ENCODE measurements around the gene TARDBP. TPM values are rescaled to one million over a fixed set of nuclear protein-coding genes. Genes with fewer than 3 reads are reported as not detected.

Gene TARDBP
- total and polyA plus RNA-seq, 2 experiments from 2014 or later = 204 to 313 TPM

DNA sequence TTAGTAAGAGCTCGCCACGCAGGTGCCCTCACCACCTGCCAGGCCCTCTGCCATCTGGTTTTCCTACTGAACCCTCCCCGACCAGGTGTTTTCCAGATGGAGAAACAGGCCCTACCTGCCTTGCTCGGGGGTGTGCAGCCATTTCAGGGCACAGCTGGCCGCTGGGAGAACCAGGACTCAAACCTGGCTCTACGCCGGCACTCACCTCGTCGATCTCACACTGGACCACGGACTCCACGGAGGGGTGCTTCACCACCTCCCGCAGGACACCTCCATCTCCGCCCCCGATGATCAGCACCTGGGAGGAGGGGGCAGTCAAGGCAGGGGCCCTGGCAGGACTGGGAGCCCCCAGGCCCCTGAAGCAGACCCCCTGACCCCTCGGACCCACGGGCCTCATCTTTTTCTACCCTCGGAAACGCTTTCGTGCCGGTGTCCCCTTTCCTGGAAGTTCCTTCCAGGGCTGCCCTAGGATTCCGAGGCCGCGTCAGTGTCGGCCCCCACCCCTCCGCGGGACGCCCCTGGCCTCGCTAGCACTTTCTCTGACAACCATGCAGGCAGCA, 46.2 kb downstream of the TARDBP start:
- Histone ChIP-seq H4K20me1 (replicated peaks; ENCODE audit: insufficient read depth) (peaks cover 3% of the 10 kb centered on the region), H3K27ac (ENCODE audit: low read depth) (no peak overlapping the region)
- no peak for ATAC-seq

More for the DNA sequence above, 46.2 kb downstream of the TARDBP start:
- H3K9me2 ChIP-seq (ENCODE audit: insufficient read depth) = no peaks in the 10 kb centered on the region
- no peak for TF ChIP-seq JUNB (IDR thresholded peaks at IDR 0.05; ENCODE audit: unreplicated experiment)
- TF ChIP-seq EZH2 (IDR thresholded peaks at IDR 0.05; ENCODE audit: low read depth, unreplicated experiment) = no peak
- TF ChIP-seq POLR2AphosphoS5 (IDR thresholded peaks at IDR 0.05; ENCODE audit: low read depth) = no peak
- no peak for TF ChIP-seq NANOG (IDR thresholded peaks at IDR 0.05; ENCODE audit: borderline replicate concordance)
- TF ChIP-seq ZNF331 (CRISPR knock-in tag; IDR thresholded peaks at IDR 0.05; ENCODE audit: low read depth) = no peak
- no peak for TF ChIP-seq ZNF114 (CRISPR knock-in tag; IDR thresholded peaks at IDR 0.05)
- TF ChIP-seq, protein P1, sequence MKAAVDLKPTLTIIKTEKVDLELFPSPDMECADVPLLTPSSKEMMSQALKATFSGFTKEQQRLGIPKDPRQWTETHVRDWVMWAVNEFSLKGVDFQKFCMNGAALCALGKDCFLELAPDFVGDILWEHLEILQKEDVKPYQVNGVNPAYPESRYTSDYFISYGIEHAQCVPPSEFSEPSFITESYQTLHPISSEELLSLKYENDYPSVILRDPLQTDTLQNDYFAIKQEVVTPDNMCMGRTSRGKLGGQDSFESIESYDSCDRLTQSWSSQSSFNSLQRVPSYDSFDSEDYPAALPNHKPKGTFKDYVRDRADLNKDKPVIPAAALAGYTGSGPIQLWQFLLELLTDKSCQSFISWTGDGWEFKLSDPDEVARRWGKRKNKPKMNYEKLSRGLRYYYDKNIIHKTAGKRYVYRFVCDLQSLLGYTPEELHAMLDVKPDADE (IDR thresholded peaks at IDR 0.05) = no peak
- TF ChIP-seq CREB1 (CRISPR knock-in tag; IDR thresholded peaks at IDR 0.05; ENCODE audit: low read depth) = no peak
- TF ChIP-seq EZH2phosphoT487 (IDR thresholded peaks at IDR 0.05; ENCODE audit: unreplicated experiment) = no peak
- TF ChIP-seq, protein P2, sequence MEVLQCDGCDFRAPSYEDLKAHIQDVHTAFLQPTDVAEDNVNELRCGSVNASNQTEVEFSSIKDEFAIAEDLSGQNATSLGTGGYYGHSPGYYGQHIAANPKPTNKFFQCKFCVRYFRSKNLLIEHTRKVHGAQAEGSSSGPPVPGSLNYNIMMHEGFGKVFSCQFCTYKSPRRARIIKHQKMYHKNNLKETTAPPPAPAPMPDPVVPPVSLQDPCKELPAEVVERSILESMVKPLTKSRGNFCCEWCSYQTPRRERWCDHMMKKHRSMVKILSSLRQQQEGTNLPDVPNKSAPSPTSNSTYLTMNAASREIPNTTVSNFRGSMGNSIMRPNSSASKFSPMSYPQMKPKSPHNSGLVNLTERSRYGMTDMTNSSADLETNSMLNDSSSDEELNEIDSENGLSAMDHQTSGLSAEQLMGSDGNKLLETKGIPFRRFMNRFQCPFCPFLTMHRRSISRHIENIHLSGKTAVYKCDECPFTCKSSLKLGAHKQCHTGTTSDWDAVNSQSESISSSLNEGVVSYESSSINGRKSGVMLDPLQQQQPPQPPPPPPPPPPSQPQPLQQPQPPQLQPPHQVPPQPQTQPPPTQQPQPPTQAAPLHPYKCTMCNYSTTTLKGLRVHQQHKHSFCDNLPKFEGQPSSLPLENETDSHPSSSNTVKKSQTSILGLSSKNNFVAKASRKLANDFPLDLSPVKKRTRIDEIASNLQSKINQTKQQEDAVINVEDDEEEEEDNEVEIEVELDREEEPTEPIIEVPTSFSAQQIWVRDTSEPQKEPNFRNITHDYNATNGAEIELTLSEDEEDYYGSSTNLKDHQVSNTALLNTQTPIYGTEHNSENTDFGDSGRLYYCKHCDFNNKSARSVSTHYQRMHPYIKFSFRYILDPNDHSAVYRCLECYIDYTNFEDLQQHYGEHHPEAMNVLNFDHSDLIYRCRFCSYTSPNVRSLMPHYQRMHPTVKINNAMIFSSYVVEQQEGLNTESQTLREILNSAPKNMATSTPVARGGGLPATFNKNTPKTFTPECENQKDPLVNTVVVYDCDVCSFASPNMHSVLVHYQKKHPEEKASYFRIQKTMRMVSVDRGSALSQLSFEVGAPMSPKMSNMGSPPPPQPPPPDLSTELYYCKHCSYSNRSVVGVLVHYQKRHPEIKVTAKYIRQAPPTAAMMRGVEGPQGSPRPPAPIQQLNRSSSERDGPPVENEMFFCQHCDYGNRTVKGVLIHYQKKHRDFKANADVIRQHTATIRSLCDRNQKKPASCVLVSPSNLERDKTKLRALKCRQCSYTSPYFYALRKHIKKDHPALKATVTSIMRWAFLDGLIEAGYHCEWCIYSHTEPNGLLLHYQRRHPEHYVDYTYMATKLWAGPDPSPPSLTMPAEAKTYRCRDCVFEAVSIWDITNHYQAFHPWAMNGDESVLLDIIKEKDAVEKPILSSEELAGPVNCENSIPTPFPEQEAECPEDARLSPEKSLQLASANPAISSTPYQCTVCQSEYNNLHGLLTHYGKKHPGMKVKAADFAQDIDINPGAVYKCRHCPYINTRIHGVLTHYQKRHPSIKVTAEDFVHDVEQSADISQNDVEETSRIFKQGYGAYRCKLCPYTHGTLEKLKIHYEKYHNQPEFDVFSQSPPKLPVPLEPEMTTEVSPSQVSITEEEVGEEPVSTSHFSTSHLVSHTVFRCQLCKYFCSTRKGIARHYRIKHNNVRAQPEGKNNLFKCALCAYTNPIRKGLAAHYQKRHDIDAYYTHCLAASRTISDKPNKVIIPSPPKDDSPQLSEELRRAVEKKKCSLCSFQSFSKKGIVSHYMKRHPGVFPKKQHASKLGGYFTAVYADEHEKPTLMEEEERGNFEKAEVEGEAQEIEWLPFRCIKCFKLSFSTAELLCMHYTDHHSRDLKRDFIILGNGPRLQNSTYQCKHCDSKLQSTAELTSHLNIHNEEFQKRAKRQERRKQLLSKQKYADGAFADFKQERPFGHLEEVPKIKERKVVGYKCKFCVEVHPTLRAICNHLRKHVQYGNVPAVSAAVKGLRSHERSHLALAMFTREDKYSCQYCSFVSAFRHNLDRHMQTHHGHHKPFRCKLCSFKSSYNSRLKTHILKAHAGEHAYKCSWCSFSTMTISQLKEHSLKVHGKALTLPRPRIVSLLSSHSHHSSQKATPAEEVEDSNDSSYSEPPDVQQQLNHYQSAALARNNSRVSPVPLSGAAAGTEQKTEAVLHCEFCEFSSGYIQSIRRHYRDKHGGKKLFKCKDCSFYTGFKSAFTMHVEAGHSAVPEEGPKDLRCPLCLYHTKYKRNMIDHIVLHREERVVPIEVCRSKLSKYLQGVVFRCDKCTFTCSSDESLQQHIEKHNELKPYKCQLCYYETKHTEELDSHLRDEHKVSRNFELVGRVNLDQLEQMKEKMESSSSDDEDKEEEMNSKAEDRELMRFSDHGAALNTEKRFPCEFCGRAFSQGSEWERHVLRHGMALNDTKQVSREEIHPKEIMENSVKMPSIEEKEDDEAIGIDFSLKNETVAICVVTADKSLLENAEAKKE (CRISPR knock-in tag; IDR thresholded peaks at IDR 0.05) = no peak
- TF ChIP-seq, protein P3, sequence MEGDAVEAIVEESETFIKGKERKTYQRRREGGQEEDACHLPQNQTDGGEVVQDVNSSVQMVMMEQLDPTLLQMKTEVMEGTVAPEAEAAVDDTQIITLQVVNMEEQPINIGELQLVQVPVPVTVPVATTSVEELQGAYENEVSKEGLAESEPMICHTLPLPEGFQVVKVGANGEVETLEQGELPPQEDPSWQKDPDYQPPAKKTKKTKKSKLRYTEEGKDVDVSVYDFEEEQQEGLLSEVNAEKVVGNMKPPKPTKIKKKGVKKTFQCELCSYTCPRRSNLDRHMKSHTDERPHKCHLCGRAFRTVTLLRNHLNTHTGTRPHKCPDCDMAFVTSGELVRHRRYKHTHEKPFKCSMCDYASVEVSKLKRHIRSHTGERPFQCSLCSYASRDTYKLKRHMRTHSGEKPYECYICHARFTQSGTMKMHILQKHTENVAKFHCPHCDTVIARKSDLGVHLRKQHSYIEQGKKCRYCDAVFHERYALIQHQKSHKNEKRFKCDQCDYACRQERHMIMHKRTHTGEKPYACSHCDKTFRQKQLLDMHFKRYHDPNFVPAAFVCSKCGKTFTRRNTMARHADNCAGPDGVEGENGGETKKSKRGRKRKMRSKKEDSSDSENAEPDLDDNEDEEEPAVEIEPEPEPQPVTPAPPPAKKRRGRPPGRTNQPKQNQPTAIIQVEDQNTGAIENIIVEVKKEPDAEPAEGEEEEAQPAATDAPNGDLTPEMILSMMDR (conservative IDR thresholded peaks at IDR 0.05; ENCODE audit: low read depth in 2 of 2) = no peak
- no peak for TF ChIP-seq STAT1 (IDR thresholded peaks at IDR 0.05; ENCODE audit: unreplicated experiment)
- TF ChIP-seq, protein P4, sequence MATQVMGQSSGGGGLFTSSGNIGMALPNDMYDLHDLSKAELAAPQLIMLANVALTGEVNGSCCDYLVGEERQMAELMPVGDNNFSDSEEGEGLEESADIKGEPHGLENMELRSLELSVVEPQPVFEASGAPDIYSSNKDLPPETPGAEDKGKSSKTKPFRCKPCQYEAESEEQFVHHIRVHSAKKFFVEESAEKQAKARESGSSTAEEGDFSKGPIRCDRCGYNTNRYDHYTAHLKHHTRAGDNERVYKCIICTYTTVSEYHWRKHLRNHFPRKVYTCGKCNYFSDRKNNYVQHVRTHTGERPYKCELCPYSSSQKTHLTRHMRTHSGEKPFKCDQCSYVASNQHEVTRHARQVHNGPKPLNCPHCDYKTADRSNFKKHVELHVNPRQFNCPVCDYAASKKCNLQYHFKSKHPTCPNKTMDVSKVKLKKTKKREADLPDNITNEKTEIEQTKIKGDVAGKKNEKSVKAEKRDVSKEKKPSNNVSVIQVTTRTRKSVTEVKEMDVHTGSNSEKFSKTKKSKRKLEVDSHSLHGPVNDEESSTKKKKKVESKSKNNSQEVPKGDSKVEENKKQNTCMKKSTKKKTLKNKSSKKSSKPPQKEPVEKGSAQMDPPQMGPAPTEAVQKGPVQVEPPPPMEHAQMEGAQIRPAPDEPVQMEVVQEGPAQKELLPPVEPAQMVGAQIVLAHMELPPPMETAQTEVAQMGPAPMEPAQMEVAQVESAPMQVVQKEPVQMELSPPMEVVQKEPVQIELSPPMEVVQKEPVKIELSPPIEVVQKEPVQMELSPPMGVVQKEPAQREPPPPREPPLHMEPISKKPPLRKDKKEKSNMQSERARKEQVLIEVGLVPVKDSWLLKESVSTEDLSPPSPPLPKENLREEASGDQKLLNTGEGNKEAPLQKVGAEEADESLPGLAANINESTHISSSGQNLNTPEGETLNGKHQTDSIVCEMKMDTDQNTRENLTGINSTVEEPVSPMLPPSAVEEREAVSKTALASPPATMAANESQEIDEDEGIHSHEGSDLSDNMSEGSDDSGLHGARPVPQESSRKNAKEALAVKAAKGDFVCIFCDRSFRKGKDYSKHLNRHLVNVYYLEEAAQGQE (IDR thresholded peaks at IDR 0.05; ENCODE audit: unreplicated experiment) = no peak
- H3K36me3 ChIP-seq (ENCODE audit: insufficient read depth) = peaks cover 4% of the 10 kb centered on the region; the same call in 1 of the 2 replicates
- no peaks in the 10 kb centered on the region; the same call in 2 of the 3 replicates for H3K9me3 Mint-ChIP-seq
- peaks cover 55% of the 10 kb centered on the region for H3K36me3 Mint-ChIP-seq (ENCODE audit: low read depth)
- H3K4me3 Mint-ChIP-seq = peak overlapping the region; percentile 99
- H3F3A ChIP-seq (replicated peaks; ENCODE audit: low read depth) = peaks cover 44% of the 10 kb centered on the region
- no peak for DNase-seq (ENCODE audit: low spot score)
- peaks cover 9% of the 10 kb centered on the region; the same call in 1 of the 2 replicates for H3K4me1 ChIP-seq (ENCODE audit: insufficient read depth)
- H3K27me3 Mint-ChIP-seq (ENCODE audit: insufficient read depth, low read depth, poor library complexity) = peaks cover 12% of the 10 kb centered on the region
- H2AFZ ChIP-seq = no peak overlapping the region
- H3K79me2 ChIP-seq (replicated peaks; ENCODE audit: insufficient read depth) = peaks cover 27% of the 10 kb centered on the region
- no peaks in the 10 kb centered on the region for H3K27me3 ChIP-seq (ENCODE audit: insufficient read depth)
- H3K4me2 ChIP-seq = peak overlapping the region; percentile 89
- peak overlapping the region; percentile 92 for H3K4me3 ChIP-seq
- H3K27ac Mint-ChIP-seq = peak overlapping the region; percentile 92
- H3K4me1 Mint-ChIP-seq = peaks cover 17% of the 10 kb centered on the region
